NCI-H2196 (cell line): ENCODE data around the gene FAM13C.
A peak's percentile ranks its signal among the peaks of the same experiment; 100 is the strongest.

ENCODE experiments used
- DNase-seq: peaks from one replicate; lab custom pipeline; 2025; ENCODE audit not compliant: unreplicated experiment; lab: John Stamatoyannopoulos, UW

Gene FAM13C

DNA sequence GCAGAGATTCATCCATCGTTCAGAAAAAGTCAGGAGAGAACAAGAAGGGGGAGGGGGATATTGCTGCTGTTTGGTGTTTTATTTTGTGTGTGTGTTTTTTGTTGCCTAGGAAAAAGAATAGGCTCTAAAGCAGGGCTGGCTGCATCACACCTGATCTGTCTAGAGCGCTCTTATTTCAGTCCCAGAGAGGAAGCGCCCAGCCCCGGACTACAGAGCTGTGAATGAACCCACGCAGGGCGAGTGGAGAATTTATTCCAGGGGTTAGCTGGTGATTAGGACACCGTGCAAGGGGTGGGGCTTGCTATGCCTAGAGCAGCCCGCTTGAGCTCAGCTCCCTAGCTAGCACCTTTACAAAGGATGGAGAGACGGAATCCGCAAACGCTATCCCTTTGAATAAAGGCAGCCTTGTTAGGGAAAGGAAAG, 621 bp upstream of the FAM13C start:
- peak; percentile 46 for DNase-seq

DNA sequence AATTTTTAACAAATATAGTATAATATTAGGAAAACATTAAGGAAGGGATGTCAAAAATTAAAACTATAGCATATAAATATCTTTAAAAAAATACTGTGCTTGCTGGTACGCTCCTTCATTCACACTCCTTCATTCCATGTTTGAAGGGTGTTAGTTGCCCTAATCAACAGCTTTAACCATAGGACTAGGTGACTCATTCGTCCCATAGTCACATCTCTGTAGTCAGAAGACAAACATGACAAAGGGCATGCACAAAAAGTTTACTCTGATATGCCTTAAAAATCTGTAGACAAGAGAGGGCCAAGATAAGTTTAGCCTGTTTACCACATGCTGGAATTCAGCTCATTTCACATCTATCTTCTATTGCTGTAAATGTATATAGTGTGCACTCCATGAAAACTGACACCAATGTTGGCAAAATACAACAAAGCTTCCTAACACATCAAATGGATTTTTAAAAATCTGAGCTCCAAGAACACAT, 646 bp downstream of the FAM13C start:
- no peak for DNase-seq

DNA sequence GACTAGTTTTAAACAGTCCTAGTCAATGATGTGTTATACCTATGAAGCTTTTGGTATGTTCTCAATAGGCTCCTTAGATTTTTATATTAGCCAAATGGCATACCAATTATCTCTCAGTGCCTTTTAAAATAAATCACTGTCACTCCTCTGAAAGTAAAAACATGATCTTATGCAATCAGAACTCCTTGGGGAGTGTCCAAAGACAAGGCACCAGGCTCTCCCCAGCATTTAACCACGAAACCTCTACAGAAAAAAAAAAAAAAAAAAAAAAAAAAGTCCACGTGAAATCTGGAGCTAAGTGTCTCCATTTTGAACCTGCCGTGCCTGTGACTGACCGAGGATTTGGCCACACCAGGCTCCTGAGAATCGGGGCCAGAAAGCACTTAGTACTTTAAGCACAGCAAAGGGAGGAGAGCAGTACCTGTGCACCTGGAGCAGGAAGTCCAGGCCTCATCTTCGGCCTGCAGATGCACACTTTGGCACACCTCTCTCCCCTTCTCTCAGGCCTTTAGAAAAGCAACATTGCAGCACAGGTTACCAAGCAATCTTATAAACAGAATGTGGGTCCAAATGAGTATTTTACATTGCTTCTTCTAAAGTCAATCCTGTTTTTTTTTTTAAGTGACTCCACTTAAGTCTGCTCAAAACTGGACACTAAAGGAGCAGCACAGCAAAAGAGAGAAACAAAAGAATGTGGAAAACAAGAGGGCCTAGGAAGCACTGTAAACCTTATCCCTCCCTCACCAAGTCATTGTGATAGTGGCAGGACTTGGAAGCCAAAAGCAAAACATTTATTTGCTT, 1.5 kb downstream of the FAM13C start:
- no peak for DNase-seq

DNA sequence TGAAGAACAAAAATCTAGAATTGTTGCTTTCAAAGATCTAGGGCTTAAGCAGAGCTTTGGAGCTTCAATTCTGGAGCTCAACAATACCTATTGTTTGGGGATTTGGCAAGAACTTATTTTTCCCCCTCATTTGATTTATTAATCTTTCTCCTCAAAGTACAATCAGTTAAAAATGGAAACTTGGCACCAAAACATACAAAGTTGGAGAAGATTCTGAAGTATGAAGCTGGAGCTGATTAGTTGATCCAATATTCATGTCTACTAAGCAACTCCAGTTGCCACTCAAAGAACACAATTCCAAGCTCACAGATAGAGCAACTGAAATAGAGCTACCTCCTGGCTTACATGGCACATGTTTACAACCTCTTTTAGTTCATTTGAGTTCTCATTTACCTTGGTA, 3.8 kb downstream of the FAM13C start:
- no peak for DNase-seq

DNA sequence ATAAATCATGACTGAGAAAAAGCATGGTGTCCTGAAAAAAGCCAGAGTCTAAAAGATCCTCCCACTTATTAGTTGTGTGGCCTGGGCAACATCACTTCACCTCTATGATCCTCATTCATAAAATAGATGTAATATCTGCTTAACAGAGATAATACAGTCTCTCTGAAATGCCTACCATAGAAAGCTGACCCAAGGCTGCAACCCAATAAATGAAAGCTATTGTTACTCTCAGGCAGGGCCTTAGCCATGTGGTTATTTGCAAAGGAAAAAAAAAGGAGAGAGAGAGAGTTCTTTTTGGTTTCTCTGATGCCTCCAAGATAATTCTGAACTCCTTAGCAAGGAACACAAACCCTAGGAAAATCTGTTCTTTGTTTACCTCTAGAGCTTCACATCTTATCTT, 7.9 kb downstream of the FAM13C start:
- no peak for DNase-seq

DNA sequence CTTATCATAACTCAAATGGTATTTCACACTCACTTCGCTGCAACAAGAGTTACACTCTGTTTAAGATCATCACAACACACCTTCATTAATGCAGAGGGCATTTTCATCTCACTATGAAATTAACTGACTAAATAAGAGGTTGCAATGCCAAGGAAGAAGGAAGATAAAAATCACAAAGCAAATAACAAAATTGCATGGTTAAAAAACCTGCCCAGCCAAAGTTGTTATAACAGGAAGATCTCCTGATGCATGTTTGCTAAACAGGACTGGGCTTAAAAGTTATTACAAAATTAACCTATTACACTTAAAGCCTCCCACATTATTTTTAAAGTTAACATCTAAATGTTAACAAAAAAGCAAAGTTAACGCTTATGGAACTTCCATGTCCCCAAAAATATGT, 11.8 kb downstream of the FAM13C start:
- DNase-seq: no peak

DNA sequence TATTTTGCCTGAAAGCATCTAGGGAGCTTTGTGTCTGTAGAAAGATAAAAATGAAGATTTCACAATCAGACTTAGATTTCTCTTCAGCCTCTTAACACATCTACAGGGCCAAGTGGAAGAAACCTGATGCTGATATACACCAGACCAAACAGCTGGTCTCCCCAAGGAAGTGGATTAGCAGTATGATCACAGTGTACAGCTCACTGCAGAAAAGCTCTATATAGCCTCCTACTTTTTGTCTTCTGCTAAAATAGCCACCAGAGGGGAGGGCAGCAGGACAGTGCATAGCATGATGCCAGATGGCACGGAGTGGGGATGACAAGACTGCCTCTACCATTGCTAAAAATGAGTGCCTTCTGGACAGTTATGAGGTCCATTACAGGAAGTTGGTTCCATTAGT, 16.0 kb downstream of the FAM13C start:
- DNase-seq: no peak

DNA sequence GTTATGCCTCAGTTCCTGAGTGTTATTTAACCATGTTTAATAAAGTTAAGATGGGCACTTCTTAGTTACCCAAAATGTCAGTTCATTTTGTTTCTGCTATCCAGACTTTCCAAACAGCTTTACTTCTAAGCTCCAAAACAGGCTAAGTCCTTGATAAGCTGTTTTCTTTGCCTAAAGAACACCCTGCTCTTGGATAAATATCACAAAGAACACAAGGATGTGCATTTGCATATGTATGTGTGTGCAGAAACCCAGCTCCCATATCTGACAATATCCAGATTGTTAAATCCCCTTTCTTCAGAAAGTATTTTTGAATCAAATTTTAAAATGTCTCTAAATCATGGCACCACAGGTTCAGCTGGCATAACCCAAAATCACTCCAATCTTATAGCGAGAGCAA, 19.6 kb downstream of the FAM13C start:
- no peak for DNase-seq

DNA sequence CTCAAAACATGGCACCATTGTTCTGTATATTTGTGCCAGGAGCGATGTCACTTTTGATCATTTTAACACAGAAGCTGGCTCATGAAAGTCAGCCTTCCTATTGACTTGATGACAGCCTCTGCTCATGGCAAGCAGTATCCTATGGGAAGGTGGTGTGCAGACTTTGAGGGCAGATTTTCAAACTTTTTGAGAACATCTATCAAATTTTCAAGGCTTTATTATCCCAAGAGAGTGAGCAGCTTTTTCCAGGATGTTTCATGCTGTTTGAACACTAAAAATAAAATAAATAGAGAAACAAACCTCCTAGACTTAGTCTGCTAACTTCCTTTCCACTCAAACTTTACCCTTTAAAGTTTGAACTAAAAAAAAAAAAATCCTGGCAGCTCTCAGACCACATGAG, 20.3 kb downstream of the FAM13C start:
- DNase-seq: no peak

DNA sequence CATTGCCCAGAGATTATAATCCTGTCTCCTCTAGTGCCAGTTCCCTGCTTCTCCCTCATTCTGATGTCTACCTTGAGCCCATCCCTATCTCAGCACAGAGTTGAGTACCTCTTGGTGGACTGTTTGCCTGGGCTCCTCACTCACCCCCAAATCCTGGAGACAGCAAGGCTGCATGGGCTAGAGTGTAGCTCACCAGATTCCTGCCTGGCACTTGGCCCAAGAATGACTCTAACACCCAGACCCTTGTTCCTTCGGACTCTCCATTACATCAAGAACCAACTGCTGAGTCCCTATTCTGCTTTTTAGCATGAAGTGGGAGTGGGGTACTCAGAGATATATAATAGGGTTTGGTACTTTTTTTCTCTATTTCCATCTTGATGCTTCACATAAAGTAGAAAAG, 22.1 kb downstream of the FAM13C start:
- DNase-seq: no peak

DNA sequence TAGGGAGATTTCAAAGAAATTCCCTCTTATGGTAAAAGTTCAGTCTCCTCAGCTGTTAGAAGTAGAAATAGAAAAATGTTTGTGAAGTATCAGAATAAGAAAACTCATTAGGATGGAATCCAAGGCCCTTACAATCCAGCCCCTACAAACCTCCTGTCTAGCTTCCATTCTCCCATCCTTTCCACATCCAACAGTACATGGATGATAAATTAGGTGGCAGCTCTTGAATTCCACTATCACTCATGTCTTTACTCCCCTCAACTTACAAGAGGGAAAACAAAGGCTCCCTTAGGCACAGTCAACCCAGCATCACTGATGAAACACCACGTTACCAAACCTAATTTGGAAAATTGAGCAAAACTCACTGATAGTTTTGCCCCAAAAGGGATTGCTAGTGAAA, 23.0 kb downstream of the FAM13C start:
- DNase-seq: no peak

DNA sequence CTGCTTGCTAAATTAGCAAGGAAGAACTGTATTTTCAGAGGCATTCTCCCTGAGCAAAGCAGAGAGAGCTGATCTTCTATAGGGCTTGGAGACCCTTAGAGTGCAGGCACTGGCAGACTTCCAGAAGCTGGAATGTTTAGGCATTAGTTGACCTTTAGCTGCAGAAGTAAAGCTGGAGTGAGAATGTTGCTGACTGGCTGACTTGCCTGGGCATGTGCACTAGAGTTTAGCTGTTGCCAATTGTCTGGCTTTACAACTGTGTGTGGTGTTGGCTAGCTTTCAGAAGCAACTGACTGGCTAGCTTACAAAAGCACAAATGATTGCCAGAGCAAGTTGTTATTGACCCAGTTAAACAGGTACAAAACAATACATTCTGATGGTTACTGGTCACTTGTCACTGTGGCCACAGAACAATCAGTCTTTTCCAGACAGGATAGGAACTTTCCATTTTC, 25.1 kb downstream of the FAM13C start:
- peak; percentile 30 for DNase-seq

DNA sequence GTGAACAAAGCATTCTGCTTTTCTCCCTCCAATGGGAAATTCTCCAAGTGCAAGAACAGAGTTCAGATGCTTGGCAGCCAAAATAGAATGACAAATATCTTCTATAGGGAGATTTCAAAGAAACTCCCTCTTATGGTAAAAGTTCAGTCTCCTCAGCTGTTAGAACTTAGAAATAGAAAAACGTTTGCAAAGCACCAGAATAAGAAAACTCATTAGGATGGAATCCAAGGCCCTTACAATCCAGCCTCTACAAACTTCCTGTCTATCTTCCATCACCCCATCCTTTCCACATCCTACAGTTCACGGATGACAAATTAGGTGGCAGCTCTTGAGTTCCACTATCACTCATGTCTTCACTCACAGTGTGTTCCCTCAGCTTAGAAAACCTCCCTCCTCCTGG, 25.7 kb downstream of the FAM13C start:
- DNase-seq: no peak

DNA sequence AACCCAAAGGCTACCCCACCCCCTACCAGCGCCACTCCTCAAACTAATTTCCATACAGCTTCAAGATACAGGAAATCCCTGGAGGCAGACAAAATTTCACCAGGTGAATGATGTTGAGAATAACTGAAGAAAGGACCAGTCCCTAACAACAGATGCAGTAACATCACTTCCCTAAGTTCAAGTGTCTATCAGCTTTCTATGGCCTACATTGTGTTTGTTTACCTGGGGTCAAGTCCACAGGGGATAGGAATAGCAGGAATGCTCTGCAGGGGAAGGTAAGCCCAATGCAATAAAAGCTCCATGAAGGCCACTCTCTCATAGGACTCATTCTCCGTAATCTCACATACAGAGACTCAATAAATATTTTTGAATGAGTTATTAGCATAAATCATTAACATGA, 26.9 kb downstream of the FAM13C start:
- no peak for DNase-seq

DNA sequence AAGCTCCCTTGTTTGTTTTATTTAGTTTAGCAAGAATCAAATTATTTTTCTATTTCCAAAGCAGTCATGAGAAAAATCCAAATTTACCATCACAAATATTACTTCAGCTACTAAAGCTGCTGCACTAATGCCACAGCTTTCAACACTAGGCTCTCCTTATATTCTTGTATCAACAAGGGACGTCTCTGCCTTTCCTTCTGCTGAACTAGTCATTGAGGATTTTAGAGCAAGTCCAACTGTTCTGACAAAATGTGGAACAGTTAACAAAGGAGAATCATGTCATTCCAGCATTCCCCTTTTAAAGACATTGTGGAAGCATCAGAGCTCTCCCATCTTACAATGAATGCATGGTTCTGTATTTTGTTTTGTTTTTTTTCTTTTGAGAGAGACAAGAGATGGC, 28.6 kb downstream of the FAM13C start:
- DNase-seq: no peak

DNA sequence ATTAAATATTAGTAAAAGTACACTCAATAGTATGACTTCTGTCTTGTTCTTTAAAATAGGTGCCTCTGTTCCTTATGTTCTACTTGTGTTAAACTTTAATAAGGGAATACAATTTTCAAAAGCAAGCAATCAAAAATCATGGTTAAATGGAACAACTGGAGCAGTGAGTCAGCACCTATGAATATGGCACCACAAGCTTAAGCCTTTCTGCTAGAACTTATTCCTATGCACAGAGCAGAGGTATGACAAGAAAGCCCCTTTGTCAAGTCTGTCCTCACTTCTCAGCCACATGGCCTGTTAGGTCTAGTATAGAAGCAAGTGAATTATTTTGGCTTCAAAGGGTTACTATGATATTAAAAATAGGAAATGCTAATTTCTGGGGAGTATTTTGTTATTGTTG, 29.8 kb downstream of the FAM13C start:
- no peak for DNase-seq

DNA sequence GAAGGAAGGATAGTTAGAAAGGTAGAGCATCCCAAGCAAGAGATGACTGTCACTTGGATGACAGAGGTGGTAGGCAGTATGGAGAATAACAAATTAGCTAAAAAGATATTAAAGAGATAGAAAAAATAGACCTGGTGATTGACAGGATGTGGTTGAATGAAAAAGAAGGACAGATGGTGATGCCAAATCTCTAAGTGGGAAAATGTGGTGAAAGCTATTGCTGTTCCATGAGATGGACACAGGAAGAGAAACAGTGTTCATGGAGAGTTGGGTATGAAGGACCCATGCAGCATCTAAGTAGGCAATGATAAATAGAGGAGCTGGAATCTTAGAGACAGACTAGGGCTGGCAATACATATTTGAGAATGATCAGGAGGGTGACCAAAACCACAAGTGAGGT, 30.7 kb downstream of the FAM13C start:
- DNase-seq: no peak

DNA sequence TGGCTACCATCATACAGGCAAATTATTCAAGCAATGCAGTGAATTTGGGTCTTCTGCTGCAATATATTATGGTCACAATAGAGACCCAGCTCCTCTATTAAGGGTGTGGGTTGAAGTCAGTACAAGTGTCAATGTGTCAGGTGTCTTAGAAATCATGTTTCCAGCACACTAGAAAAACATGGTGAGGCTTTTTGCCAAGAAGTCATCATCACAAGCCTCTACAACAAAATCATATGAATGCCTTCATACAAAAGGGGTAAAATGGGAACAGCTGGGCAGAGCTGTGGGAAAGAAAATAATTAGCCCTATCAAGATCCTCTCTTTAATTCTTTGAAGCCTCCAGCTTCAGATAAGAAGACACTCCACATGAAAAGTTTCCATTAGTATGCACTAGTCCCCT, 37.2 kb downstream of the FAM13C start:
- DNase-seq: no peak

DNA sequence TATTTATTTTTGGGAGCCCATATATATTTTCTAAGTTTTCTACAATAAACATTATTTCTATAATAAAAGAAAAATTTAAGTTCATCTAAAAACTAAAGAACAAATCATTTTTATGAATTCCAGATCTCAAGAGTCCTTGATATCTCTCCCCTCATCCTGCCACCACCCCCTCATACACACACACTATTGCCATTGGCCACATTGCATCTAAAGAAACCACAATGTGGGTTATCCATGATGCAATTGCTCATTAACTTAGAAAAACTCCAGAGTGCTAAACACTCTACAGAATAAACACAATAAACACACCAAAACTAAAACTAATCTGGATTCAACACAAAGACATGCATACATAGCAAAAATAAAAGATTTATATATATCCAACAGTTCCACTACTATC, 37.8 kb downstream of the FAM13C start:
- no peak for DNase-seq

DNA sequence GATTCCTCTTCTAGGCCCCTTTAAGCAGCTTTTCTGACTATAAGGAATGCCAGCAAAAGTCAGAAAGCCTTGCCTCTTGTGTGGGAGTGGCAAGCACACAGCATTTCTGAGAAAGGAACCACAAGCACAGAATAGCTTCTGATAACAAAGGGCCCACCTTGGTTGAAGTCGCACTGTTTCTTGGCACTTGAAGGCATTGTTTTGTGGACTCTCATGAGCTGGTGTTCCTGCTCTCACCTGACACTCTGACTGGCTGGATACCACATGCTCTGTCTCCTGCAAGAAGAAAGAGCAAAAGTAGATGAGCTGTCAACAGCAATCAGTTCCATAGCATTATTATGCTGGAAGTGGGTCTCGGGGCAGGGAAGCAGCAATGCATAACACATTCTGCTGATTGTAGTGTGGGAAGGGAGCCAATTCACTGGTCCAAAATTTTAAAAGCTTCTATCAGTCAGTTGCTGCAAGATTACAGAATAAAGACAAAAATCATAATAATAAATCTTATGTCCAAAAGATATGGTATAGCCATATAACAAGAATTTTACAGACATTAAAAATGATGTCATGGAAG, 38.4 kb downstream of the FAM13C start:
- no peak for DNase-seq

DNA sequence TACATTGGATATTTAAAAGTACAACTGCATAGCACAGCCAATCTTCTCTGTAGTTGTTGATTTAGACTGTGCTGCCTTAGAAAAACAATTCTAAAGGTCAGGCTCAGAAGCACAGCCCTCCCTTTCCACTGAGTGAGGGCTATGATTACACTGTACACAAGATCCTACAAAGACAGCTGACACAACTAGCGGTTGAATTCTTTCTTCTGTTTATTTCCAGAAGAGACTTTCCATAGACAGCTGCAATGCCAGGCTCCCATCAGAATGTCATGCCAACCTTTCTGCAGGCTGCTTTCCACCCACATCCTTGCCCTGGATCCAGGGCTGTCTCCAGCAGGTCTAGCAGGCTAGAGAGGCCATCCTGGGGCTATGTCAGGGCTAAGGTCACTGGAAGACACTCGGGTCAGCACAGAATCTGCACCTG, 39.3 kb downstream of the FAM13C start:
- DNase-seq: peak; percentile 32

DNA sequence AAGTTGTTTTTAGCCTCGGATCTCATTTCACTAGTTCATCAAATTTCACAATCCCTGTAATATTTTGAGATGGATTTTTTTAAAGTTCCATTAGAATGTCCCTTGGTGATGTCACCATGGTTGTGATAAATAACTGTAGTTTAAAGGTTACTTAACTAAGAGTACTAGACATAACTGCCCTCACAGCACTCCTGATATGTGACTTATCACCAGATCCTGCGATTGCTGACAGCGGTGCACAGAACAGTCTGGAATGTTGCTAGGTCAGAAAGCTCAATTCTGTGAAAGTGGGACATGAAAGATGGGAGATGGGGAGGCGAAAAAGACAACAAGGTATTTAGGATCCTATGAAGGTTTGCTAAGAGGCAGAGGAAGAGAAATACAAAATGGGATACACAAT, 40.2 kb downstream of the FAM13C start:
- DNase-seq: no peak

DNA sequence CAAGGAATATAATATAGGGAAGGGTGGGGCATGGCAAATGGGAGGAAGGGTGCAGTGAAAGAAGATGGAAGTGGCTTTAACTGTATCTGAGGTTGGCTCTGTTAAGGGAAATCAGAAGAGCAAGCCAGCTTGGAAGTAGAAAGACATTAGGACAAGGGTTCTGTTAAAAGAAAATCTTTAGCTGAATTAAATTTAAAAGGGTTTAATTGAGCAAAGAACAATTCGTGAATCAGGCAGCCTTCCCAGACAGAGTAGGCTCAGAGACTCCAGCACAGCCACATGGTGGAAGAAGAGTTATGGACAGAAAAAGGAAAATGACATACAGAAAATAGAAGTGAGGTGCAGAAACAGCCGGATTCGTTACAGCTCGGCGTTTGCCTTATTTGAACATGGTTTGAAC, 42.0 kb downstream of the FAM13C start:
- DNase-seq: no peak
